ENCODE results near the gene ALDH9A1. TPM values are rescaled to one million over a fixed set of nuclear protein-coding genes. Genes with fewer than 3 reads are reported as not detected.

The ALDH9A1 gene
- total RNA-seq, 1 donor from 2014 or later = 123 TPM

DNA sequence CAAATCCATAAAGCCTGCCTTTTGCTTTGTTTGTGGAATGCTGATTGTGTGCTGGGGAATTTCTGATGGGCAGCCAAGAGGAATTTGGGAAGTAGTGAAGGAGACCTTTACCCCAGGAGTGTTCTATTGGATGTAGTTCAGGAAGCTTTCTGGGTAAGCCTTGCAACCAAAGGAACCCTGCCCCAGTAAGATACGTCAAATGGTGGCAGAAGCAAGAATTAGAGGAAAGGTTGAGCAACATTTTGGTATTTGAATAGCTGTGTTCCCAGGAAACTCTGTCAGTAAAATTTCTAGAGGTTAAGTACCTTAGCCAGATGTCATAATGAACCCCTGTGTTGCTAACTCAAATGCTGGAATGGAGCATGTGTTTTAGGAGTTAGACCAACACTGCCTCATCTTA is 60.9 kb downstream of the ALDH9A1 start:
- peaks cover 13% of the 10 kb centered on the region for H3K4me1 Mint-ChIP-seq (ENCODE audit: unreplicated experiment)
- TF ChIP-seq, protein P1, sequence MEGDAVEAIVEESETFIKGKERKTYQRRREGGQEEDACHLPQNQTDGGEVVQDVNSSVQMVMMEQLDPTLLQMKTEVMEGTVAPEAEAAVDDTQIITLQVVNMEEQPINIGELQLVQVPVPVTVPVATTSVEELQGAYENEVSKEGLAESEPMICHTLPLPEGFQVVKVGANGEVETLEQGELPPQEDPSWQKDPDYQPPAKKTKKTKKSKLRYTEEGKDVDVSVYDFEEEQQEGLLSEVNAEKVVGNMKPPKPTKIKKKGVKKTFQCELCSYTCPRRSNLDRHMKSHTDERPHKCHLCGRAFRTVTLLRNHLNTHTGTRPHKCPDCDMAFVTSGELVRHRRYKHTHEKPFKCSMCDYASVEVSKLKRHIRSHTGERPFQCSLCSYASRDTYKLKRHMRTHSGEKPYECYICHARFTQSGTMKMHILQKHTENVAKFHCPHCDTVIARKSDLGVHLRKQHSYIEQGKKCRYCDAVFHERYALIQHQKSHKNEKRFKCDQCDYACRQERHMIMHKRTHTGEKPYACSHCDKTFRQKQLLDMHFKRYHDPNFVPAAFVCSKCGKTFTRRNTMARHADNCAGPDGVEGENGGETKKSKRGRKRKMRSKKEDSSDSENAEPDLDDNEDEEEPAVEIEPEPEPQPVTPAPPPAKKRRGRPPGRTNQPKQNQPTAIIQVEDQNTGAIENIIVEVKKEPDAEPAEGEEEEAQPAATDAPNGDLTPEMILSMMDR (IDR thresholded peaks at IDR 0.05; ENCODE audit: unreplicated experiment) = no peak
- H3K9me3 Mint-ChIP-seq (ENCODE audit: unreplicated experiment) = no peaks in the 10 kb centered on the region
- DNase-seq (ENCODE audit: low spot score) = no peak
- no peak overlapping the region for H3K4me3 Mint-ChIP-seq (ENCODE audit: unreplicated experiment)
- H3K27ac Mint-ChIP-seq (ENCODE audit: unreplicated experiment) = no peak overlapping the region
- H3K36me3 Mint-ChIP-seq (ENCODE audit: low read depth, unreplicated experiment) = no peaks in the 10 kb centered on the region
- peaks cover 1% of the 10 kb centered on the region for H3K27me3 Mint-ChIP-seq (ENCODE audit: unreplicated experiment)

DNA sequence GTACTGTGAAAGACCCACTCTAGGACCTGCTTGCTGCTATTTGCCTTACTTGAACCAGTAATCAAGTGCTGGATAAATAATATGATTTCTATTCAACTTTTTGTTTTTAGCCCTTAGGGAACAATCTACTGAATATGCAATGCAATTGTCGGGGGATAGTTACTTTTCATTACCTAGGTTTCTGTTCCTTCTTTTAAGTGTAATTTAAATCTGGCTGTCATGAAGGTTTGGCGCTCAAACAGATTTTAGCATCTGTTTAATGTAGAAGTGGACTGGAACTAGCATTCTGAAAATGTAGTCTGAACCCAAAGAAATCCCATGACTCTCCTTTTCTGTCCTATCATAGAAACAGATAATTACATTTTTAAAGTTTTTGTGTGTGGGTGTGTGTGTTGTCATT is 62.5 kb downstream of the ALDH9A1 start:
- no peaks in the 10 kb centered on the region for H3K36me3 Mint-ChIP-seq (ENCODE audit: low read depth, unreplicated experiment)
- H3K4me1 Mint-ChIP-seq (ENCODE audit: unreplicated experiment) = peaks cover 13% of the 10 kb centered on the region
- H3K9me3 Mint-ChIP-seq (ENCODE audit: unreplicated experiment) = no peaks in the 10 kb centered on the region
- H3K27me3 Mint-ChIP-seq (ENCODE audit: unreplicated experiment) = peaks cover 1% of the 10 kb centered on the region
- TF ChIP-seq, protein P1 (IDR thresholded peaks at IDR 0.05; ENCODE audit: unreplicated experiment) = no peak
- no peak for DNase-seq (ENCODE audit: low spot score)
- no peak overlapping the region for H3K4me3 Mint-ChIP-seq (ENCODE audit: unreplicated experiment)
- H3K27ac Mint-ChIP-seq (ENCODE audit: unreplicated experiment) = no peak overlapping the region

DNA sequence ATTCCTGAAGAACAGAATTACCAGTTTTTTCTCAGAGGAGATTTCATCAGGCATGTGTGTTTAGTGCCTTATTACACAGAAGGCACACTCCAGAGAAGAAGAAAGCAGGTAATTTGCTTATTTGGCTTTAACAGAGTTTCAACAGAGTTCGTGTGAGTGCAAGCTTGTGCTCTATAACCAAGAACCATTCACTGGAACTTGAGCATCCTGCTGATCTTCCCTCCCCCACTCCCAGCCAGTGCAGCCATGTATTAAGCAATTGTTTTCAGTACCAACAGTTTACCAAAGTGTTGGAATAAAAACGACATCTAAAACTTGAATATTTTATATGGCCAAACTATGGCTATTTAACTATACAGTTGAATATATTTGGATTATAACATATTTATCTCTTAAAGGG is 63.0 kb downstream of the ALDH9A1 start:
- Mint-ChIP-seq H3K9me3 (ENCODE audit: unreplicated experiment) (no peaks in the 10 kb centered on the region), H3K27ac (ENCODE audit: unreplicated experiment) (no peak overlapping the region), H3K4me3 (ENCODE audit: unreplicated experiment) (no peak overlapping the region), H3K4me1 (ENCODE audit: unreplicated experiment) (peaks cover 13% of the 10 kb centered on the region), H3K36me3 (ENCODE audit: low read depth, unreplicated experiment) (no peaks in the 10 kb centered on the region), H3K27me3 (ENCODE audit: unreplicated experiment) (peaks cover 1% of the 10 kb centered on the region)
- TF ChIP-seq, protein P1 (IDR thresholded peaks at IDR 0.05; ENCODE audit: unreplicated experiment) = no peak
- DNase-seq (ENCODE audit: low spot score) = no peak

DNA sequence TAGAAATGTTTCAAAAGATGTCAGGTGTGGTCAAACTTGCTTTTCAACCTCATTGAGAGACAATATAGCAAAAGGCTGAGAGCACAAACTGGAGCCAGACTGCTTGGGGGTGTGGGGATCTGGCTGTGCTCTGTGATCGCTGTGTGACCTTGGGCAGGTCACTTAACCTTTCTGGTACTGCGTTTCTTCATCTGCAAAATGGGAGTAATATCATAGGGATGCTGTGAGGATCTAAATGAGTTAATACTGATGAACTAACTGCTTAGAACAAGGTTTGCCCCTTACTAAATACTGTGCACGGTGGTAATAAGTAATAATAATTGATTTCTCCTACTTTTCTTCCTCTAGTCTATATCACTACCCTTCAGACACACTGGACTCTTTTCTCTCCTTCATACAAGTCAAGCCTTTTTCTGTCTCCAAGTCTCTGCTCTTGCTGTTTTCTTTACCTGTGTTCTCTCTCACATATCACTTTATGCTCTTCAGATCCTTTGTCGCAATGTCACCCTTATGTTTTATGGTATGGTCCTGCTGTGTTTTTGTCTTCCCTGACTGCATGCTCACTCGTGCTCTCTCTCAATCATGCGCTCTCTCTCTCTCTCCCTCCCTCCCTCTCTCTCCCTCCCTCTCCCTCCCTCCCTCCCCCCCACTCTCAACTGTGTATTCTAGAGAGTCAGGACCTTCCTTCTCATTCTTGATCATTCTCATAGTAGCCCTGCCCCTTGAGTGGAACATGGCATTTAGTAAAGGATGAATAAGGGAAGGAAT is 64.0 kb downstream of the ALDH9A1 start:
- no peak overlapping the region for H3K4me3 Mint-ChIP-seq (ENCODE audit: unreplicated experiment)
- TF ChIP-seq, protein P1 (IDR thresholded peaks at IDR 0.05; ENCODE audit: unreplicated experiment) = no peak
- H3K9me3 Mint-ChIP-seq (ENCODE audit: unreplicated experiment) = no peaks in the 10 kb centered on the region
- DNase-seq (ENCODE audit: low spot score) = no peak
- no peak overlapping the region for H3K27ac Mint-ChIP-seq (ENCODE audit: unreplicated experiment)
- H3K36me3 Mint-ChIP-seq (ENCODE audit: low read depth, unreplicated experiment) = no peaks in the 10 kb centered on the region
- H3K27me3 Mint-ChIP-seq (ENCODE audit: unreplicated experiment) = peaks cover 1% of the 10 kb centered on the region
- H3K4me1 Mint-ChIP-seq (ENCODE audit: unreplicated experiment) = peaks cover 17% of the 10 kb centered on the region

DNA sequence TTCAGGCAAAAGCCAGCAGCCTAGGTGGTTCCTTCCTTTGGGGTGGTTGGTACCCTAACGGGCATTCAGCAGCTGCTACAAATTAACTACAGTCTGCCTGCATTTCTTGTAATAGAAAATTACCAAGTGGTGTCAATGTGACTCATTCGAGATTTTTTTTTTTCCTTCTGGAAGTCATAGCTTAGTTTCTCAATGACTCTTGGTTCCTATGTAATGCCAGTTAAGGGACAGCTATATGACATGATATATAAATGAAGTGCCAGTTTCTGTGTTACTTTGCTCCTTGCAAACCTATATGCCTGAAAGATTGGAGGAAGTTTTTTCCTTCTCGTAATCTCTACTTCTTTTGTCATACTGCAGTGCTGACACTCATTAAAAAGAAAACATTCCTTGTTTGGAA is 64.7 kb downstream of the ALDH9A1 start:
- Mint-ChIP-seq H3K27ac (ENCODE audit: unreplicated experiment) (no peak overlapping the region), H3K4me3 (ENCODE audit: unreplicated experiment) (no peak overlapping the region), H3K4me1 (ENCODE audit: unreplicated experiment) (peaks cover 17% of the 10 kb centered on the region), H3K36me3 (ENCODE audit: low read depth, unreplicated experiment) (no peaks in the 10 kb centered on the region), H3K27me3 (ENCODE audit: unreplicated experiment) (peaks cover 1% of the 10 kb centered on the region), H3K9me3 (ENCODE audit: unreplicated experiment) (no peaks in the 10 kb centered on the region)
- TF ChIP-seq, protein P1 (IDR thresholded peaks at IDR 0.05; ENCODE audit: unreplicated experiment) = no peak
- DNase-seq (ENCODE audit: low spot score) = no peak
